Measurements from ENCODE around the gene NDST1.

- TF ChIP-seq CTCF (IDR thresholded peaks at IDR 0.05; ENCODE audit: borderline replicate concordance, extremely low read depth, low read length, poor library complexity, severe bottlenecking) (no peak), EZH2 (IDR thresholded peaks at IDR 0.05; ENCODE audit: borderline replicate concordance, low read depth, low read length, severe bottlenecking) (no peak)
Observed at GRCh38 chr5:150559701-150560100, 51.8 kb downstream of the NDST1 start.
